ENCODE measurements around the gene TXNDC11.

DNA sequence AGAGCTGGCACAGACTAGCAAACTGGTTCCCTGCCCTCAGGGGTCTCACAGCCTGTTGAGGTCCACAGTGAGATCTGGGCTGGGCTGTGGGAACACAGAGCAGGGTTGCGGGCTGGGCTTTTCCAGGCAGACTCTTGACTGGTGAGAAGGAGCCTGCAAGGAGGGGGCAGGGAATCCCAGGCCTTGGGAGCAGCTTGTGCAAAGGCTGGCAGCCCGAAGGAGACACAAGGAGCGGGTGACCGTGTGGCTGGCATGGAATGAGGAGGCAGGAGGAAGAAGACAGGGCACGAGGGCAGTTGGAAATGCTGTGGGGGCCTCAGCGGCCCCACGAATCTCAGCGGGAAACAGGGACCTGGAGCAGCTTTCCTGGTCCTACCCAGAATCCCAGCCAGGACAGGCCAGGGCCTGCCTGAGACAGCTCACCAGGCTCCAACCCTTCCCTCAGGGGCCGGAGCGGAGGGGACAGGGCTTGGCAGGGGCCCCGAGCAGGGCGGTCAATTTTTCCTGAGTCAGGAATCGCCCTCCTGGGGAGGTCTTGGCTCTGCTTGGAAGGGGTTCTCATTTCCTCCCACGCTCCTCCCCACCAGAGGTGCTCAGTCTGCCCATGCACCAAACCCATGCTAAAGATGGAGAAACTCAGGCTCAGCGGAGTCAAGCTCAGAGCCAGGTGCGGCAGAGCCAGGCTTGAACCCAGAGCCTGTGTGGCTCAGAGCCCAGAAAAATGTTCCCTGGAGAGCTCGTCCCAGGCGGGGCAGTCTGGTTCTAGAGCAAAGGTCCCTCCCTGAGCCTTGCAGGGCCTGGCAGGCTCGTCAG lies 83.6 kb downstream of the TXNDC11 start:
- no peak for TF ChIP-seq CTCF (IDR thresholded peaks at IDR 0.05; ENCODE audit: extremely low read depth in 1 of 2, insufficient read depth in 1 of 2, low read depth in 1 of 2, low read length in 2 of 2)
- TF ChIP-seq POLR2AphosphoS5 (IDR thresholded peaks at IDR 0.05; ENCODE audit: insufficient read depth, low read depth, low read length): no peak
- TF ChIP-seq, protein P1, sequence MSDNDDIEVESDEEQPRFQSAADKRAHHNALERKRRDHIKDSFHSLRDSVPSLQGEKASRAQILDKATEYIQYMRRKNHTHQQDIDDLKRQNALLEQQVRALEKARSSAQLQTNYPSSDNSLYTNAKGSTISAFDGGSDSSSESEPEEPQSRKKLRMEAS (IDR thresholded peaks at IDR 0.05; ENCODE audit: insufficient read depth, insufficient read length): no peak
- TF ChIP-seq JUN (IDR thresholded peaks at IDR 0.05; ENCODE audit: borderline replicate concordance, insufficient read depth, insufficient read length, low read depth): no peak
- TF ChIP-seq POLR2A (IDR thresholded peaks at IDR 0.05; ENCODE audit: low read depth, low read length): no peak
- no peak for TF ChIP-seq EZH2 (IDR thresholded peaks at IDR 0.05; ENCODE audit: borderline replicate concordance, low read depth, low read length, severe bottlenecking)
- TF ChIP-seq FOS (IDR thresholded peaks at IDR 0.05; ENCODE audit: borderline replicate concordance, insufficient read depth, low read length): no peak

Measured in endothelial cell of umbilical vein (primary cell).